Keratinocyte (primary cell): ENCODE data around the gene FBLN5.

ENCODE experiments used
- CTCF ChIP-seq, 3 experiments: IDR thresholded peaks in 1 of 3; conservative IDR thresholded peaks in 1 of 3; optimal IDR thresholded peaks in 1 of 3; 2 replicates in 2 of 3; 3 replicates in 1 of 3; pipeline versions ENCODE3 to v1.5.1; 2011; ENCODE audit warnings: low read length in 3 of 3, mild to moderate bottlenecking in 3 of 3, moderate library complexity in 2 of 3, control low read depth in 1 of 3, inconsistent platforms in 1 of 3; ENCODE audit not compliant: insufficient read depth in 2 of 3; ENCODE audit errors: extremely low read depth in 1 of 3
- EZH2 ChIP-seq: IDR thresholded peaks from one replicate; pipeline ENCODE4 v1.6.1; 2012; ENCODE audit warnings: inconsistent platforms, mild to moderate bottlenecking, low read length, moderate library complexity

DNA sequence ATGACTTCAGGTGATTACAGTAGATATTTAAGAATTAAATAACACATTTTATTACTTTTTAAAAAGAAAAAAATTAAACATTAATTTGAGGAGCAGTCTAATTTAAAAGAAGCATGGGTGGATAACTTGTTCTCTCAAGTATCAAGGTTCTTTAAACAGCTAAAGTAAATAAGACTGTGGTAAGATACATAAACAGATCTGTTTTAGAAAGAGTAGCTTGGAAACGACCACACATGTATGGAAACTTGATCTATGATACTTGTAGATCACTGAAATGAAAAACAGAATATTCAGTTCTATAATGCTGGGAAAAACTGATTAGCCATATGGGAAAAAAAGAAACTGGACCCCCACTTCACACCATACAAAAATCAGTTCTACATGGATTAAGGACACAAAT, 116.2 kb downstream of the FBLN5 start:
- TF ChIP-seq CTCF (optimal IDR thresholded peaks at IDR 0.05 in 1 of 3, IDR thresholded peaks at IDR 0.05 in 1 of 3, conservative IDR thresholded peaks at IDR 0.05 in 1 of 3; ENCODE audit: extremely low read depth in 1 of 3, insufficient read depth in 2 of 3, low read length in 3 of 3) (no peak), EZH2 (no peak)
